ENCODE data around the gene ONECUT1. TPM values are rescaled to one million over a fixed set of nuclear protein-coding genes. Genes with fewer than 3 reads are reported as not detected.

Gene ONECUT1
- total and polyA plus RNA-seq, 2 donors from 2014 or later = not detected

DNA sequence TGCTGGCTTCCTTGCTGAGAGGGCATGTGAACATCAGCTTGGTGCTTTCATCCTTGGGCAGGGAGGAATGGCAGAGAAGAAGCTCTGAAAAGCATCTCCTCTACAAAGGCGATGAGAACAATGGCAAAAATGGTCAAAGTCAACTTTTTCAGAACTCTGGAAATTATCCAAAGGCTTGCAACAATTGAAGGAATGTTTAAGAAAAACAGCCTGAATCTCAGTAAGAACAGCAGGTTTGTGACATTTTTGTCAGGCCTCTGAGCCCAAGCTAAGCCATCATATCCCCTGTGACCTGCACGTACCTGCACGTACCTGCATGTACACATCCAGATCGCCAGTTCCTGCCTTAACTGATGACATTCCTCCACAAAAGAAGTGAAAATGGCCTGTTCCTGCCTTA, 51.8 kb downstream of the ONECUT1 start:
- intact Hi-C loops (cut with DNase I) = no loop called here
- H3K27me3 ChIP-seq (ENCODE audit: control insufficient read depth, insufficient read depth, low read length) = no peaks in the 10 kb centered on the region

DNA sequence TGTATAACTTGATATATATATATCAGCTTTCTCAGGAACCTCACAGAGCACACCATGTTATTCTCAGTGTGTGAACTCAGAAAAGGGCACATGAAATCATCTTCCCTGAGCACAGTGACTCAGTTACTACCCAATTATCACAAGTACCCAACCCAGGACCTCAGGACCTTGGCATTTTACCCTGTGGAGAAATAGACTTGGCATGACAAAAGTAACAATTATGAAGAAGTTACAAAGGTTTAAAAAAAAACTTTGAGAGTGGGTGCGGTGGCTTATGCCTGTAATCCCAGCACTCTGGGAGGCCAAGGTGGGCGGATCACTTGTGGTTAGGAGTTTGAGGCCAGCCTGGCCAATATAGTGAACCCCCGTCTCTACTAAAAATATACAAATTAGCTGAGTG, 52.4 kb downstream of the ONECUT1 start:
- no peak overlapping the region for H3K27ac ChIP-seq (ENCODE audit: low read depth in 2 of 2, low read length in 2 of 2)
- H3K9me3 ChIP-seq (ENCODE audit: control insufficient read depth in 2 of 3, insufficient read depth in 1 of 3, low read length in 3 of 3) = no peaks in the 10 kb centered on the region
- H3K36me3 ChIP-seq (ENCODE audit: control insufficient read depth in 2 of 3, insufficient read depth in 3 of 3, low read length in 3 of 3) = no peaks in the 10 kb centered on the region
- H3K4me1 ChIP-seq (ENCODE audit: control insufficient read depth in 2 of 3, insufficient read depth in 2 of 3, low read depth in 1 of 3, low read length in 3 of 3) = peaks cover 0 to 2% (median 0%) of the 10 kb centered on the region in 3 donors
- TF ChIP-seq, protein P1, sequence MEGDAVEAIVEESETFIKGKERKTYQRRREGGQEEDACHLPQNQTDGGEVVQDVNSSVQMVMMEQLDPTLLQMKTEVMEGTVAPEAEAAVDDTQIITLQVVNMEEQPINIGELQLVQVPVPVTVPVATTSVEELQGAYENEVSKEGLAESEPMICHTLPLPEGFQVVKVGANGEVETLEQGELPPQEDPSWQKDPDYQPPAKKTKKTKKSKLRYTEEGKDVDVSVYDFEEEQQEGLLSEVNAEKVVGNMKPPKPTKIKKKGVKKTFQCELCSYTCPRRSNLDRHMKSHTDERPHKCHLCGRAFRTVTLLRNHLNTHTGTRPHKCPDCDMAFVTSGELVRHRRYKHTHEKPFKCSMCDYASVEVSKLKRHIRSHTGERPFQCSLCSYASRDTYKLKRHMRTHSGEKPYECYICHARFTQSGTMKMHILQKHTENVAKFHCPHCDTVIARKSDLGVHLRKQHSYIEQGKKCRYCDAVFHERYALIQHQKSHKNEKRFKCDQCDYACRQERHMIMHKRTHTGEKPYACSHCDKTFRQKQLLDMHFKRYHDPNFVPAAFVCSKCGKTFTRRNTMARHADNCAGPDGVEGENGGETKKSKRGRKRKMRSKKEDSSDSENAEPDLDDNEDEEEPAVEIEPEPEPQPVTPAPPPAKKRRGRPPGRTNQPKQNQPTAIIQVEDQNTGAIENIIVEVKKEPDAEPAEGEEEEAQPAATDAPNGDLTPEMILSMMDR (IDR thresholded peaks at IDR 0.05; ENCODE audit: borderline replicate concordance, extremely low read depth, insufficient read depth) = no peak
- DNase-seq (no peak), FAIRE-seq (no peak)
- no peak overlapping the region for H3K9ac ChIP-seq (ENCODE audit: low read length in 3 of 3)
- H3K4me3 ChIP-seq (ENCODE audit: low read length in 3 of 3) = no peak overlapping the region
- no peaks in the 10 kb centered on the region for H3K27me3 ChIP-seq (ENCODE audit: control insufficient read depth, insufficient read depth, low read length)
- intact Hi-C loops (cut with DNase I) = no loop called here

More for the DNA sequence above, 51.8 kb downstream of the ONECUT1 start:
- Histone ChIP-seq H3K36me3 (ENCODE audit: control insufficient read depth in 2 of 3, insufficient read depth in 3 of 3, low read length in 3 of 3) (no peaks in the 10 kb centered on the region), H3K4me3 (ENCODE audit: low read length in 3 of 3) (no peak overlapping the region), H3K4me1 (ENCODE audit: control insufficient read depth in 2 of 3, insufficient read depth in 2 of 3, low read depth in 1 of 3, low read length in 3 of 3) (peaks cover 0 to 2% (median 0%) of the 10 kb centered on the region in 3 donors), H3K27ac (ENCODE audit: low read depth in 2 of 2, low read length in 2 of 2) (no peak overlapping the region), H3K9ac (ENCODE audit: low read length in 3 of 3) (no peak overlapping the region), H3K9me3 (ENCODE audit: control insufficient read depth in 2 of 3, insufficient read depth in 1 of 3, low read length in 3 of 3) (no peaks in the 10 kb centered on the region)
- DNase-seq (no peak), FAIRE-seq (no peak)
- TF ChIP-seq, protein P1 (IDR thresholded peaks at IDR 0.05; ENCODE audit: borderline replicate concordance, extremely low read depth, insufficient read depth) = no peak

DNA sequence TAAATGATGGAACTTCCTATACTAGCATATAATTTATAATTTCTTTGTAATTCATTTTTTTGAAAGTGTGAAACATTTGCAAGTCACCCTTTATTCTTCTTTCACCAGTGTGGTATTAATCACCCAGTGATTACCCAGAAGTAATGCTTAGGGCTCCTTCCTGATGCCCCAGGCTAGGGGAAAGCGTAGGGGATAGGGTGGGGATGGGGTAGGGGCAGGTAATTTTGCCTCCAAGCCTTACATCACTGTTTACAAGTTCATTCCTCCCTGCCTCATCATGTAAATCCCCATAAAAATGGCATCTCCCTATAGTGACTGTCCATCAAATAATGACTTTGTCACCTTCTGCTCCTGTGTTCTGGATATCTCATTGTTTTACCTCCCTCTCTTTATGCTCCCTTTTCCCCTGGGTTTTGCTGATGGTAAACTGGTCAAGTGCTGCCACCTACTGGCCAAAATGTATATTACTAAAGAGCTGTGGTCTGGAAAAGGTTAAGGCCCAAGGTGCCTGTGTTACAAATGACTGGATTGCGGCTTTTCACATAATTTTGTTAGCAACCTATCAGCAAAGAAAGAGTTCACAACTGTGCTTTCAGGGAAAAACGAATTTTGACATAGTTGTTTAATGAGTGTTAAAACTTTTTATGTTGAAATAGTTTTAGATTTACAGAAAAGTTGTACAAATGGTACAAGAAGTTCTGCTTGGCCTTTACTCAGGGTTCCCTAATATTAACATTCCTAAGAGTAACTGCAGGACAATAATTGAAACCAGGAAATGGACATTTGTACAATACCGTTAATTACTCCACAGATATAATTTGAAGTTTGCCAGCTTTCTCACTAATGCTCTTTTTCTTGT, 54.7 kb downstream of the ONECUT1 start:
- FAIRE-seq (peak; percentile 67), DNase-seq (peak in 4 of 5 donors; percentile 69 to 88 (median 84))
- intact Hi-C loops (cut with DNase I) = no loop called here
- Histone ChIP-seq H3K9me3 (ENCODE audit: control insufficient read depth in 2 of 3, insufficient read depth in 1 of 3, low read length in 3 of 3) (no peaks in the 10 kb centered on the region), H3K27me3 (ENCODE audit: control insufficient read depth, insufficient read depth, low read length) (no peaks in the 10 kb centered on the region), H3K27ac (ENCODE audit: low read depth in 2 of 2, low read length in 2 of 2) (no peak overlapping the region), H3K9ac (ENCODE audit: low read length in 3 of 3) (no peak overlapping the region), H3K4me1 (ENCODE audit: control insufficient read depth in 2 of 3, insufficient read depth in 2 of 3, low read depth in 1 of 3, low read length in 3 of 3) (peaks cover 0 to 2% (median 0%) of the 10 kb centered on the region in 3 donors), H3K36me3 (ENCODE audit: control insufficient read depth in 2 of 3, insufficient read depth in 3 of 3, low read length in 3 of 3) (no peaks in the 10 kb centered on the region), H3K4me3 (ENCODE audit: low read length in 3 of 3) (no peak overlapping the region)
- TF ChIP-seq, protein P1 (IDR thresholded peaks at IDR 0.05; ENCODE audit: borderline replicate concordance, extremely low read depth, insufficient read depth) = peak; percentile 81

Measured in kidney (tissue), 14 donors.